GM23338 (cell line): Measurements from ENCODE around the gene MAP6D1. TPM values are rescaled to one million over a fixed set of nuclear protein-coding genes. Genes with fewer than 3 reads are reported as not detected.

Experiments
- ATAC-seq: fragments of 200-7000 bp; cut with Tn5 transposase; 3 replicates; pipeline ENCODE4 v1.9.1; 2020
- DNase-seq: peaks from one replicate; pipeline ENCODE4 v3.0.0-alpha.2; 2015; ENCODE audit warnings: low spot score
- H2AFZ ChIP-seq: fragments of 200-600 bp; sonication (generic); 2 replicates; pipeline ENCODE4 v1.8.0; 2016; ENCODE audit warnings: antibody characterized with exemption, mild to moderate bottlenecking, moderate library complexity
- H3F3A ChIP-seq: fragments of 200-600 bp; sonication (generic); replicated peaks from 2 replicates; pipeline ENCODE4 v1.8.0; 2017; ENCODE audit warnings: antibody characterized with exemption, mixed run types, low read depth
- H3K27ac ChIP-seq: fragments of 200-600 bp; sonication (generic); 2 replicates; pipeline ENCODE4 v1.6.1; 2016; ENCODE audit warnings: low read depth
- H3K27me3 ChIP-seq: fragments of 200-600 bp; sonication (generic); 2 replicates; pipeline ENCODE4 v1.8.0; 2016; ENCODE audit warnings: mild to moderate bottlenecking, mixed run types, moderate library complexity; ENCODE audit not compliant: insufficient read depth
- H3K36me3 ChIP-seq: fragments of 200-600 bp; sonication (generic); 2 replicates; pipeline ENCODE4 v1.8.0; 2016; ENCODE audit warnings: mild to moderate bottlenecking; ENCODE audit not compliant: insufficient read depth
- H3K4me1 ChIP-seq: fragments of 200-600 bp; sonication (generic); 2 replicates; pipeline ENCODE4 v1.8.0; 2016; ENCODE audit warnings: mild to moderate bottlenecking, moderate library complexity; ENCODE audit not compliant: insufficient read depth
- H3K4me2 ChIP-seq: fragments of 200-600 bp; sonication (generic); 2 replicates; pipeline ENCODE4 v1.7.1; 2017; ENCODE audit warnings: mixed run types
- H3K4me3 ChIP-seq: fragments of 200-600 bp; sonication (generic); 2 replicates; pipeline ENCODE4 v1.6.1; 2016; ENCODE audit warnings: mixed run types
- H3K79me2 ChIP-seq: fragments of 200-600 bp; sonication (generic); replicated peaks from 2 replicates; pipeline ENCODE4 v1.8.0; 2017; ENCODE audit warnings: mild to moderate bottlenecking; ENCODE audit not compliant: insufficient read depth
- H3K9me2 ChIP-seq: fragments of 200-600 bp; sonication (generic); 2 replicates; pipeline ENCODE4 v1.8.0; 2017; ENCODE audit not compliant: insufficient read depth
- H4K20me1 ChIP-seq: fragments of 200-600 bp; sonication (generic); replicated peaks from 2 replicates; pipeline ENCODE4 v1.8.0; 2017; ENCODE audit warnings: mild to moderate bottlenecking; ENCODE audit not compliant: insufficient read depth
- H3K27ac Mint-ChIP-seq: 2 replicates; pipeline ENCODE4 v1.8.0; 2020; ENCODE audit warnings: inconsistent platforms, mild to moderate bottlenecking, moderate library complexity, mixed read lengths
- H3K27me3 Mint-ChIP-seq: 3 replicates; pipeline ENCODE4 v1.8.0; 2022; ENCODE audit warnings: low read depth, mild to moderate bottlenecking, moderate library complexity, mixed read lengths, inconsistent platforms; ENCODE audit not compliant: insufficient read depth, poor library complexity
- H3K36me3 Mint-ChIP-seq: 3 replicates; pipeline ENCODE4 v1.8.0; 2021; ENCODE audit warnings: low read depth, mild to moderate bottlenecking, inconsistent platforms, moderate library complexity, mixed read lengths
- H3K4me1 Mint-ChIP-seq: 3 replicates; pipeline ENCODE4 v1.8.0; 2020; ENCODE audit warnings: mild to moderate bottlenecking, inconsistent platforms, mixed read lengths
- H3K4me3 Mint-ChIP-seq: 3 replicates; pipeline ENCODE4 v1.8.0; 2021; ENCODE audit warnings: moderate library complexity, mild to moderate bottlenecking, inconsistent platforms, mixed read lengths
- H3K9me3 Mint-ChIP-seq: 3 replicates; pipeline ENCODE4 v1.8.0; 2020; ENCODE audit warnings: moderate library complexity, mild to moderate bottlenecking, inconsistent platforms, mixed read lengths
- CREB1 ChIP-seq: fragments of 250-450 bp; sonication (Bioruptor Pico); IDR thresholded peaks from 2 replicates; pipeline ENCODE4 v1.5.0; 2020; ENCODE audit warnings: low read depth, mild to moderate bottlenecking, moderate library complexity
- EZH2 ChIP-seq: fragments of 200-600 bp; sonication (generic); IDR thresholded peaks from one replicate; pipeline ENCODE4 v1.8.0; 2017; ENCODE audit warnings: antibody characterized with exemption, mild to moderate bottlenecking, low read depth; ENCODE audit not compliant: unreplicated experiment
- EZH2phosphoT487 ChIP-seq: fragments of 200-600 bp; sonication (generic); IDR thresholded peaks from one replicate; pipeline ENCODE4 v1.8.1; 2018; ENCODE audit warnings: antibody characterized with exemption; ENCODE audit not compliant: unreplicated experiment
- JUNB ChIP-seq: IDR thresholded peaks from one replicate; pipeline ENCODE4 v1.6.1; 2016; ENCODE audit warnings: antibody characterized with exemption; ENCODE audit not compliant: unreplicated experiment
- NANOG ChIP-seq: IDR thresholded peaks from 2 replicates; pipeline ENCODE4 v1.6.1; 2016; ENCODE audit warnings: antibody characterized with exemption, borderline replicate concordance
- POLR2AphosphoS5 ChIP-seq: IDR thresholded peaks from 2 replicates; pipeline ENCODE4 v1.6.1; 2016; ENCODE audit warnings: antibody characterized with exemption, low read depth
- STAT1 ChIP-seq: IDR thresholded peaks from one replicate; pipeline ENCODE4 v1.6.1; 2016; ENCODE audit warnings: antibody characterized with exemption; ENCODE audit not compliant: unreplicated experiment
- ZNF114 ChIP-seq: fragments of 250-450 bp; sonication (Bioruptor Pico); IDR thresholded peaks from 2 replicates; pipeline ENCODE4 v1.5.0; 2020; ENCODE audit warnings: mild to moderate bottlenecking, moderate library complexity
- ZNF331 ChIP-seq: fragments of 250-450 bp; sonication (Bioruptor Pico); IDR thresholded peaks from 2 replicates; pipeline ENCODE4 v1.5.0; 2020; ENCODE audit warnings: low read depth, mild to moderate bottlenecking, moderate library complexity
- polyA plus RNA-seq: library from polyadenylated mRNA; unstranded; fragments of >200 nt; fragmentation: Nextera tagmentation; extraction: Ambion mirVana; gene quantifications from 2 replicates; pipeline ENCODE4 v1.2.1, GENCODE V29; 2016
- total RNA-seq: library from RNA; depleted of rRNA; stranded (reverse); fragments of >200 nt; shearing (Covaris generic); gene quantifications from 2 replicates; pipeline ENCODE4 v1.2.3, GENCODE V29; 2014
- TF ChIP-seq, protein P1 (sequence below), 2 experiments: fragments of 200-600 bp in 1 of 2; sonication (generic) in 1 of 2; conservative IDR thresholded peaks; 2 replicates each; pipeline versions ENCODE4 v1.5.1 to v1.6.1; 2016 to 2017; ENCODE audit warnings: antibody characterized with exemption in 2 of 2, low read depth in 2 of 2, mild to moderate bottlenecking in 2 of 2, moderate library complexity in 1 of 2
- TF ChIP-seq, protein P2 (sequence below): IDR thresholded peaks from 2 replicates; pipeline ENCODE4 v1.6.1; 2016; ENCODE audit warnings: antibody characterized with exemption
- TF ChIP-seq, protein P3 (sequence below): fragments of 250-450 bp; sonication (Bioruptor Pico); IDR thresholded peaks from 2 replicates; pipeline ENCODE4 v1.5.0; 2020; ENCODE audit warnings: mild to moderate bottlenecking, moderate library complexity

The MAP6D1 gene
- total and polyA plus RNA-seq, 2 experiments from 2014 or later: 2.6 to 8.2 TPM

DNA sequence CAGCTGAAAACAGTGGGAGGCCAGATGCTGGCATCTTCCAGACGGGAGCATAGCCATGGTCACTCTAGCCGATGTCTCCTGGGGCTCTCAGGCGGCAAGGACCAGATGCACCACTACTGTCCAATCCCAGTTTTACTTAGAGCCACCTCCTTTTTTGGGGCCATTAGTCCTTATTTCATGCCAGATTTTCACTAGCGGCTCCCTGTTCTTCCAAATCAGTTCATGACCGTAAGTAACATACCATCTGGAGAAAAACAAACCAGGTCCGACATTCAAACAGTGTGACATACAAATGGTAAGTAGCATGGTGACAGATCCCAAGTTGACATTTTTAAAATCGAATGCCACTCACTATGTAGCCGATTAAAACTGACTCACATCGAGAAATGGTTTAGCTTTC, 4.1 kb upstream of the MAP6D1 start (continued):
- TF ChIP-seq, protein P1, sequence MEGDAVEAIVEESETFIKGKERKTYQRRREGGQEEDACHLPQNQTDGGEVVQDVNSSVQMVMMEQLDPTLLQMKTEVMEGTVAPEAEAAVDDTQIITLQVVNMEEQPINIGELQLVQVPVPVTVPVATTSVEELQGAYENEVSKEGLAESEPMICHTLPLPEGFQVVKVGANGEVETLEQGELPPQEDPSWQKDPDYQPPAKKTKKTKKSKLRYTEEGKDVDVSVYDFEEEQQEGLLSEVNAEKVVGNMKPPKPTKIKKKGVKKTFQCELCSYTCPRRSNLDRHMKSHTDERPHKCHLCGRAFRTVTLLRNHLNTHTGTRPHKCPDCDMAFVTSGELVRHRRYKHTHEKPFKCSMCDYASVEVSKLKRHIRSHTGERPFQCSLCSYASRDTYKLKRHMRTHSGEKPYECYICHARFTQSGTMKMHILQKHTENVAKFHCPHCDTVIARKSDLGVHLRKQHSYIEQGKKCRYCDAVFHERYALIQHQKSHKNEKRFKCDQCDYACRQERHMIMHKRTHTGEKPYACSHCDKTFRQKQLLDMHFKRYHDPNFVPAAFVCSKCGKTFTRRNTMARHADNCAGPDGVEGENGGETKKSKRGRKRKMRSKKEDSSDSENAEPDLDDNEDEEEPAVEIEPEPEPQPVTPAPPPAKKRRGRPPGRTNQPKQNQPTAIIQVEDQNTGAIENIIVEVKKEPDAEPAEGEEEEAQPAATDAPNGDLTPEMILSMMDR (conservative IDR thresholded peaks at IDR 0.05; ENCODE audit: low read depth in 2 of 2): no peak
- no peak for TF ChIP-seq CREB1 (CRISPR knock-in tag)

DNA sequence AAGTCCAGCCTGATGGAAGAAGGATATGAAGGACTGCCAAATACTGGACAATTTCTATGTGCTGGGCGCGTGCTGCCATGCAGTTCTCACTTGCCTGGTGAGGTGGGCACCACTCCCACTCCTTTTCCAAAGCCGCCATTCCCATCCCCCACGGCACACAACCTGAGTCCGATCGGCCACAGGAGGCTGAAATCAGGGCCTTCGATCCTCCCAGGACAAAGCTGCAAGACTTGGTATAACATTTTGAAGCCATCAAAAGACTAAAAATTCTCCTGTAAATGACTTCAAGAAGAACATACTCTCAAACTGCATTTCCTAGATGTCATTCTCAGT, 3.1 kb upstream of the MAP6D1 start:
- Mint-ChIP-seq H3K27ac (no peak overlapping the region), H3K9me3 (no peaks in the 10 kb centered on the region), H3K4me3 (no peak overlapping the region), H3K4me1 (peaks cover 24% of the 10 kb centered on the region), H3K27me3 (peaks cover 13% of the 10 kb centered on the region), H3K36me3 (peaks cover 29% of the 10 kb centered on the region)
- Histone ChIP-seq H3K4me2 (no peak overlapping the region), H4K20me1 (peaks cover 7% of the 10 kb centered on the region), H3F3A (peaks cover 15% of the 10 kb centered on the region), H2AFZ (no peak overlapping the region), H3K27ac (no peak overlapping the region), H3K4me3 (no peak overlapping the region), H3K79me2 (no peaks in the 10 kb centered on the region), H3K4me1 (peaks cover 6% of the 10 kb centered on the region), H3K9me2 (no peaks in the 10 kb centered on the region), H3K36me3 (0 out of 2 replicates have a peak, but pooled peaks cover under 1% of the 10 kb centered on the region), H3K27me3 (peaks cover 10% of the 10 kb centered on the region)
- DNase-seq (no peak), ATAC-seq (no peak)
- TF ChIP-seq ZNF331 (CRISPR knock-in tag) (no peak), EZH2 (no peak), POLR2AphosphoS5 (no peak), CREB1 (CRISPR knock-in tag) (no peak), STAT1 (no peak), ZNF114 (CRISPR knock-in tag) (no peak), EZH2phosphoT487 (no peak), JUNB (no peak), NANOG (no peak)
- TF ChIP-seq, protein P1 (conservative IDR thresholded peaks at IDR 0.05; ENCODE audit: low read depth in 2 of 2): no peak
- TF ChIP-seq, protein P2, sequence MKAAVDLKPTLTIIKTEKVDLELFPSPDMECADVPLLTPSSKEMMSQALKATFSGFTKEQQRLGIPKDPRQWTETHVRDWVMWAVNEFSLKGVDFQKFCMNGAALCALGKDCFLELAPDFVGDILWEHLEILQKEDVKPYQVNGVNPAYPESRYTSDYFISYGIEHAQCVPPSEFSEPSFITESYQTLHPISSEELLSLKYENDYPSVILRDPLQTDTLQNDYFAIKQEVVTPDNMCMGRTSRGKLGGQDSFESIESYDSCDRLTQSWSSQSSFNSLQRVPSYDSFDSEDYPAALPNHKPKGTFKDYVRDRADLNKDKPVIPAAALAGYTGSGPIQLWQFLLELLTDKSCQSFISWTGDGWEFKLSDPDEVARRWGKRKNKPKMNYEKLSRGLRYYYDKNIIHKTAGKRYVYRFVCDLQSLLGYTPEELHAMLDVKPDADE: no peak
- TF ChIP-seq, protein P3, sequence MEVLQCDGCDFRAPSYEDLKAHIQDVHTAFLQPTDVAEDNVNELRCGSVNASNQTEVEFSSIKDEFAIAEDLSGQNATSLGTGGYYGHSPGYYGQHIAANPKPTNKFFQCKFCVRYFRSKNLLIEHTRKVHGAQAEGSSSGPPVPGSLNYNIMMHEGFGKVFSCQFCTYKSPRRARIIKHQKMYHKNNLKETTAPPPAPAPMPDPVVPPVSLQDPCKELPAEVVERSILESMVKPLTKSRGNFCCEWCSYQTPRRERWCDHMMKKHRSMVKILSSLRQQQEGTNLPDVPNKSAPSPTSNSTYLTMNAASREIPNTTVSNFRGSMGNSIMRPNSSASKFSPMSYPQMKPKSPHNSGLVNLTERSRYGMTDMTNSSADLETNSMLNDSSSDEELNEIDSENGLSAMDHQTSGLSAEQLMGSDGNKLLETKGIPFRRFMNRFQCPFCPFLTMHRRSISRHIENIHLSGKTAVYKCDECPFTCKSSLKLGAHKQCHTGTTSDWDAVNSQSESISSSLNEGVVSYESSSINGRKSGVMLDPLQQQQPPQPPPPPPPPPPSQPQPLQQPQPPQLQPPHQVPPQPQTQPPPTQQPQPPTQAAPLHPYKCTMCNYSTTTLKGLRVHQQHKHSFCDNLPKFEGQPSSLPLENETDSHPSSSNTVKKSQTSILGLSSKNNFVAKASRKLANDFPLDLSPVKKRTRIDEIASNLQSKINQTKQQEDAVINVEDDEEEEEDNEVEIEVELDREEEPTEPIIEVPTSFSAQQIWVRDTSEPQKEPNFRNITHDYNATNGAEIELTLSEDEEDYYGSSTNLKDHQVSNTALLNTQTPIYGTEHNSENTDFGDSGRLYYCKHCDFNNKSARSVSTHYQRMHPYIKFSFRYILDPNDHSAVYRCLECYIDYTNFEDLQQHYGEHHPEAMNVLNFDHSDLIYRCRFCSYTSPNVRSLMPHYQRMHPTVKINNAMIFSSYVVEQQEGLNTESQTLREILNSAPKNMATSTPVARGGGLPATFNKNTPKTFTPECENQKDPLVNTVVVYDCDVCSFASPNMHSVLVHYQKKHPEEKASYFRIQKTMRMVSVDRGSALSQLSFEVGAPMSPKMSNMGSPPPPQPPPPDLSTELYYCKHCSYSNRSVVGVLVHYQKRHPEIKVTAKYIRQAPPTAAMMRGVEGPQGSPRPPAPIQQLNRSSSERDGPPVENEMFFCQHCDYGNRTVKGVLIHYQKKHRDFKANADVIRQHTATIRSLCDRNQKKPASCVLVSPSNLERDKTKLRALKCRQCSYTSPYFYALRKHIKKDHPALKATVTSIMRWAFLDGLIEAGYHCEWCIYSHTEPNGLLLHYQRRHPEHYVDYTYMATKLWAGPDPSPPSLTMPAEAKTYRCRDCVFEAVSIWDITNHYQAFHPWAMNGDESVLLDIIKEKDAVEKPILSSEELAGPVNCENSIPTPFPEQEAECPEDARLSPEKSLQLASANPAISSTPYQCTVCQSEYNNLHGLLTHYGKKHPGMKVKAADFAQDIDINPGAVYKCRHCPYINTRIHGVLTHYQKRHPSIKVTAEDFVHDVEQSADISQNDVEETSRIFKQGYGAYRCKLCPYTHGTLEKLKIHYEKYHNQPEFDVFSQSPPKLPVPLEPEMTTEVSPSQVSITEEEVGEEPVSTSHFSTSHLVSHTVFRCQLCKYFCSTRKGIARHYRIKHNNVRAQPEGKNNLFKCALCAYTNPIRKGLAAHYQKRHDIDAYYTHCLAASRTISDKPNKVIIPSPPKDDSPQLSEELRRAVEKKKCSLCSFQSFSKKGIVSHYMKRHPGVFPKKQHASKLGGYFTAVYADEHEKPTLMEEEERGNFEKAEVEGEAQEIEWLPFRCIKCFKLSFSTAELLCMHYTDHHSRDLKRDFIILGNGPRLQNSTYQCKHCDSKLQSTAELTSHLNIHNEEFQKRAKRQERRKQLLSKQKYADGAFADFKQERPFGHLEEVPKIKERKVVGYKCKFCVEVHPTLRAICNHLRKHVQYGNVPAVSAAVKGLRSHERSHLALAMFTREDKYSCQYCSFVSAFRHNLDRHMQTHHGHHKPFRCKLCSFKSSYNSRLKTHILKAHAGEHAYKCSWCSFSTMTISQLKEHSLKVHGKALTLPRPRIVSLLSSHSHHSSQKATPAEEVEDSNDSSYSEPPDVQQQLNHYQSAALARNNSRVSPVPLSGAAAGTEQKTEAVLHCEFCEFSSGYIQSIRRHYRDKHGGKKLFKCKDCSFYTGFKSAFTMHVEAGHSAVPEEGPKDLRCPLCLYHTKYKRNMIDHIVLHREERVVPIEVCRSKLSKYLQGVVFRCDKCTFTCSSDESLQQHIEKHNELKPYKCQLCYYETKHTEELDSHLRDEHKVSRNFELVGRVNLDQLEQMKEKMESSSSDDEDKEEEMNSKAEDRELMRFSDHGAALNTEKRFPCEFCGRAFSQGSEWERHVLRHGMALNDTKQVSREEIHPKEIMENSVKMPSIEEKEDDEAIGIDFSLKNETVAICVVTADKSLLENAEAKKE (CRISPR knock-in tag): no peak
